ENCODE results near the gene CD274.
"Not testable (repeated sequence)": the region's sequence is repeated elsewhere in the genome, so short reads cannot be mapped to it uniquely, and the experiment has no call there.

The CD274 gene

GRCh38 chr9:5466766-5467165, 16.4 kb downstream of the CD274 start:
- no peak for DNase-seq (ENCODE audit: low spot score)

- DNase-seq (ENCODE audit: low spot score) = no peak
Observed at GRCh38 chr9:5468850-5469249, 18.5 kb downstream of the CD274 start.

- no peak for DNase-seq (ENCODE audit: low spot score)
Observed at GRCh38 chr9:5470122-5470521, 19.8 kb downstream of the CD274 start.

- DNase-seq (ENCODE audit: low spot score) = no peak
Observed at GRCh38 chr9:5470816-5471215, 20.5 kb downstream of the CD274 start.

GRCh38 chr9:5475611-5476010, 25.3 kb downstream of the CD274 start:
- DNase-seq (ENCODE audit: low spot score) = not testable (repeated sequence)

- DNase-seq (ENCODE audit: low spot score) = no peak
Observed at GRCh38 chr9:5478206-5478605, 27.9 kb downstream of the CD274 start.

GRCh38 chr9:5479994-5480694, 29.8 kb downstream of the CD274 start:
- no peak for DNase-seq (ENCODE audit: low spot score)

- DNase-seq (ENCODE audit: low spot score) = no peak
Observed at GRCh38 chr9:5480919-5481318, 30.6 kb downstream of the CD274 start.

GRCh38 chr9:5481322-5482040, 31.1 kb downstream of the CD274 start:
- DNase-seq (ENCODE audit: low spot score) = no peak

- no peak for DNase-seq (ENCODE audit: low spot score)
Observed at GRCh38 chr9:5482194-5482593, 31.9 kb downstream of the CD274 start.

- no peak for DNase-seq (ENCODE audit: low spot score)
Observed at GRCh38 chr9:5483306-5483705, 33.0 kb downstream of the CD274 start.

GRCh38 chr9:5485378-5486085, 35.2 kb downstream of the CD274 start:
- no peak for DNase-seq (ENCODE audit: low spot score)

- no peak for DNase-seq (ENCODE audit: low spot score)
Observed at GRCh38 chr9:5486988-5487387, 36.6 kb downstream of the CD274 start.

- DNase-seq (ENCODE audit: low spot score) = no peak
Observed at GRCh38 chr9:5488221-5489008, 38.1 kb downstream of the CD274 start.

- no peak for DNase-seq (ENCODE audit: low spot score)
Observed at GRCh38 chr9:5489630-5490490, 39.5 kb downstream of the CD274 start.

- DNase-seq (ENCODE audit: low spot score) = no peak
Observed at GRCh38 chr9:5492965-5493678, 42.8 kb downstream of the CD274 start.

- no peak for DNase-seq (ENCODE audit: low spot score)
Observed at GRCh38 chr9:5493679-5494511, 43.6 kb downstream of the CD274 start.

GRCh38 chr9:5494765-5495164, 44.4 kb downstream of the CD274 start:
- DNase-seq (ENCODE audit: low spot score) = not testable (repeated sequence)

- no peak for DNase-seq (ENCODE audit: low spot score)
Observed at GRCh38 chr9:5499157-5499556, 48.8 kb downstream of the CD274 start.

Measured in cerebellar cortex (tissue), 1 donor.